NCI-H345 (cell line): ENCODE results near the gene BAIAP2L2.
"Not testable (repeated sequence)": the region's sequence is repeated elsewhere in the genome, so short reads cannot be mapped to it uniquely, and the experiment has no call there.

Experiments used
- DNase-seq: peaks from one replicate; lab custom pipeline; 2025; lab: John Stamatoyannopoulos, UW

Gene BAIAP2L2

DNA sequence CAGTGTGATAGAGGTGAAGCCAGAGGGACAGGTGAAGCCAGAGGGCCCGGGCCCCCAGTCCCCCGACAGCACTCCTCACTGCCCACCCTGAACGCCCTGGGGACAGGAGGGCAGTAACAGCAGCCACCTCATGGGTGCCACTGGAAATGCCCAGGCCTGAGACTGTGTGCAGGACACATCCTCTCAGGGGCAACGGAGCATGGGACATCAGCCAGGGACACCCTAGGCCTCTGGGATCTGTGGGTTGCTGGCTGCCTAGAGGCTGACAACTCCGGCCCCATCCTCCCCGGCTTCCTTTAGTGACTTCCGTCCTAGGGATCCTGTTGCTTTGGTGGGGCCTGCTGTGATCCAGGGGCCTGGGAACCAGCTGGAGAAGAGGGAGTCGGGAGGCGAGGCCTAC lies 17.4 kb upstream of the BAIAP2L2 start:
- no peak for DNase-seq

DNA sequence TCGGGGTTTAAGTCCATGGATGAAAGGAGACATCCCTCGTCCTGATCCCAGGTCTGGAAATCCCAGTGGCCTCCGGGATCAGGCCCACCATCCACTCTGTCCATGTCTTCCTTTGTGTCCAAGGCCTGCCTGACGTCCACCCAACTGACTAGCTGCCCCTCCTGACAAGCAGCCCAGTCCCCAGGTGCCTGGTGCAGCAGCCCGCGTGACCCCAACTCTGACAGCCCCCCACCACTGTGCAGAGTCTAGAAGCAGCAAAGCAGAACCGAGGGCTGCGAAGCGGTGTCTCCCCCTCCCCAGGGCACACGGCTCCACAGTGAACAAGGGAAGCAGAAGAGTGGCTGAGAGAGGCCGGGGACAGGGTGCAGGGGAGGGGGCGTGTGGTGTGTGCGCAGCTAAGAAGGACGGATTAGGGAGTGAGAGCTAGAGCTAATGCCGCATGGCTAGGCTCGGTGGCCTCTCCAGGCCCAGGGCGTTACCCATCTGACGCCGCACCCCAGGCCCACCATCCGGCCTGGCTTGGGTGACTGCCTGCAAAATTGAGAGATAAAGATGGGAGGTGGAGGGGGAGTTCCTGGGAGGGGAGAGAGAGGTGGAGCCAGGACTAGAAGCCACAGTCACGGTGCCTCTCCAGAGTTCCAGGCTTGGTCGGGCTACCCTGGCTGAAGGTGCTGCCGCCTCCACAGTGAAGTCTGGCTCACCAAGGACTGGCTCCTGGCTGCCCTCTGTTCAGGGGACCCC lies 16.6 kb upstream of the BAIAP2L2 start:
- DNase-seq, result no peak

DNA sequence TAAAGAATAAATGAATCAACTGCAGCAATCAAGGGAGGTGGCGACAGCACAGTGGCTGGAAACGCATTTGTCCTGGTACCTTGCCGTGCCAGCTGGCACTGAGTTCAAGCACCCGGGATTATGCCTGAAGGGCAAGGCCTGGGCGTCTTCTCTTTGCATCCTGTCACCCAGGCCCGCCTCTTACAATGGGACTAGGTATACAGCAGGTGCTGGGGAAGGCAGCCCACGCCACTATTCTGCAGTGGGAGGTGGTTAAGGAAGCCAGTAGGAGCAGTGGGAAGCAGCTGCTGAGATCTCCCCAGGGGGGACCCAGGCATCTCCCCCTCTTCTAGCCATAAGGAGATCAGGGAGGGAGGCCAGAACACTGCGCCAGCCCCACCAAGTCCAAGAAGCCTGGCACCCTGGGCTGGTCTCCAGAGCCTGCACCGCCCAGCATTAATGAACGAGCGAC lies 15.3 kb upstream of the BAIAP2L2 start:
- no peak for DNase-seq

DNA sequence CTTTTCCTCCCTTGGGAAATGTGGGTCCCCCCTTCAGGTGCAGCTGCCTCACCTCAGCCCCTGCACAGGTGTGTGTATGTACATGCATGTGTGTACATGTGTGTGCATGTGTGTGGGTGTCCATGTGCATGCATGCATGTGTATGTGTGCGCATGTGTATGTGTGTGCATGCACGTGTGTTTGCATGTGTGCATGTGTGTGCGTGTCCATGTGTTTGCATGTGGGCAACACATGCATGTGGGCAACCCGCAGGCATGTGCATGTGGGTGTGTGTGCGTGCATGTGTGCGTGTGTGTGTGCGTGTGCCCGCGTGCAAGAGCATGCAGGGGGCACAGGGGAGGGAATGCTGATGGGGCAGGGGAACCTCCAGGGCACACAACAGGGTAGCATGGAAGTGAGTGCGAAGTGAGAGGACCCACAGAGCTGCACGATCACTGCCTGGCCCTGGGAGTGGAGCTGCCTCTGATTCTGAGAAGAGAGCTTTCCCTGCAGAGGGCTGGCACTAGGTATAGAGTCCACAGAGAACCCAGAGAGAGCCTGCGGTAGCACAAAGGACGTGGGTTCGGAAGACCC lies 14.6 kb upstream of the BAIAP2L2 start:
- no peak for DNase-seq

DNA sequence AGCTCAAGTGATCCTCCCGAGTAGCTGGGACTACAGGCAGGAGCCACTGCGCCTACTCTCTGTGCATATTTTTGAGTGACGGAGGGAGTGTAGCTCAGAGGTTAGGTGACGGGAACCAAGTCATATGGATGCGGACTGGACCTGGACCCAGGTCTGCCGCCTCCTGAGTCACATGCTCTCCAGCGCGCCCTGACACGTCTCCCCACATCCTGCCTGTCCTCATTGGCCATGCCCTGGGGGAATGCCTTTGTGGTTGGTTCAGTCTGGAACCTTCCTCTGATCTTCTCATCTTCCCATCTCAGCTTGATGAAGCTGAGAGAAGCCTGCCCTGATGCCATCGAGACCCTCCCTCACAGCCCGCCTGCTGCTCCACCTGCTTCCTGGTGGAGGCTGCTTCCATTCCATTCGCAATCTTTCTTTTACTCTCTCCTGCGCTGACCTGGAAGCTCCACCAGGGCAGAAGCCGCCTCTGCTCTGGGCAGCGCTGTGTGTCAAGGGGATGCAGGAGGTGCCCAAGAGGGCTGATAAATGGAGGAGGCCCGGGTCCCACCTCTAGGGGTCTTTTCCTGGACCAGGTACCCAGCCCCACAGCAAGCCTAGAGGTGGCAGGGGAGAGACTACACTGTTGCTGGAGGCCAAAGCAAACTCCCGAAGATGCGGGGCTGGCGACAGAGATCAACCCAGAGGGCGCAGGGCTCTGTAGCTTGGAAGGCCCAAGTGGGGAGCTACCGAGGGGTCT lies 13.9 kb upstream of the BAIAP2L2 start:
- DNase-seq, result no peak

DNA sequence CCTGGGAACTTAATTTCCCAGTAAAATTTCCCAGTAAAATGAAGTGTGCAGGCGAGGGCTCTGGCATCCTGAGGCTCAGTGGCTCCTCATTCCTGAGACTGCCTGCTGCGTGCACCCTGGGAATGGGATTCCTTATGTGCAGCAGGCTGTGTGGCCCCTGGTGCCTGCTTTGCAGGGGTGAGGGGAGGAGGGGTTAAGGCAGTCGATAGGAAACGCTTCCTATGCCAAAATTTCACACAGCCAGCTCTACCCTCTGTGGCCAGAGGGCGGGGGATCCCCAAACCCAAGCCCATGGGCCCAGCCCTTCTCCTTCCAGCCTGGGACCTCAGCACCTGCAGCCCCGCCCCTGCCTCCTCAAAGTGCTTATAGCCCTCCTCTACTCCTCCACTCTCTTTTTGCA lies 12.1 kb upstream of the BAIAP2L2 start:
- DNase-seq, result no peak

DNA sequence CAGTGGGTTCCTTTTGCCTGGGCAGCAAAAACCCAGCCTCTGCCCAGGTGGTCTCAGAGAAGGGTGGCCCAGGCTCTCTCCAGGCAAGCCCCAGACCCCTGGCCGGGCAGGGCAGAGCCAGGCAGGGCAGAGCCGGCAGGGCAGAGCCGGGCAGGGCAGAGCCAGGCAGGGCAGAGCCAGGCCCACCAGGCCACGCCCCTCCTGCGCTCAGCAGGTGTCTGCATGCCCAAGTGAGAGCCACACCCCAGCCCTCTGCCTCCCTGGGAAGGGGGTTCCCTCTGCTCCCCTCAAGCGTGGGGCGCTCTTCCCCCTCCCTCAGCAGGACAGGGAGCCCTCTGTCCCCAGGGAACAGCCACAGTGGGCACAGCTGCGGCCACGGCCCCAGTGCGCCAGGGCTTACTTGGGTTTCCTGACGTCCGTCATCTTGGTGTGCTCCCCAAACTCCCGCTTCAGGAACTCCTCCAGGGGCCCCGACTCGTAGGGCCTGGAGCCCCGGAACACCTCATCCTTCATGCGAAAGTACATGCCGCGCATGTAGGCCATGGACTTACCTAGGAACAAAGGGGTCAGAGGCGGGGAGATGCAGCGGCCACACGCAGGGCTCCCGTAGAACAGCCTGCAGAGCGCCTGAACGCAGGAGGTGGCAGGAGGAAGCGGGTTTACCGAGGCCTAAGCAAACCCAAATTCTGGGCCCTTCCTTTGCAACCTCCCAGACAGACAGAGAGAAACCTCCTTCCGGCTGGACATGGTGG lies 10.1 kb upstream of the BAIAP2L2 start:
- DNase-seq, result no peak

DNA sequence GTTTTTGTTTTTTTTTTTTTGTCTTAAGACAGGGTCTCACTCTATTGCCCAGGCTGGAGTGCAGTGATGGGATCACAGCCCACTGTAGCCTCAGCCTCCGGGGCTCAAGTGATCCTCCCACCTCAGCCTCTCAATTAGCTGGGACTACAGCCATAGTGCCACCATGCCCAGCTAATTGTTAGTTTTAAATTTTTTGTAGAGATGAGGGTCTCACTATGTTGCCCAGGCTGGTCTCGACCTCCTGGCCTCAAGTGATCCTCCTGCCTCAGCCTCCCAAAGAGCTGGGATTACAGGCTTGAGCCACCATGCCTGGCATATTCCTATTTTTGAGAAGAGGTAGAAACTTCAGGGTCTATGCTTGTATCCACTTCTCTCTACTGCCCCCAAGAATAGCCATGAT lies 8.3 kb upstream of the BAIAP2L2 start:
- DNase-seq, result not testable (repeated sequence)

DNA sequence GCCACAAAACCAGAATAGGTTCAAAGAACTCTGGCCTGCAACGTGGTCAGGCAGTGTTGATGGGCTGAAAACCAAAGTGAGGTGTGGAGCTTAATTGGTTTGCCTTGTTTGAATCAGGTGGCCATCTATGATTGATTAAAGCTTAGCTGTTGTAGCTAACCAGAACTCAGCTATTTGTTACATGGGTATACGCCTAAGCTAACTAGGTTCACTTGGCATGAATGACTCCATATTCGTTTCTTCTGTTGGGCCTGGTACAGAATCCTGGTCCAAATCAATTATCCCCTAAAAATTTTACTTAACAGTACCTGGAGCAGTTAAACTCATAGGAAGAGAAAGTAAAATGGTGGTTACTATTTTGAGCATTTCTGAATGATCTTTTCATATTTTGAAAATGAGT lies 7.7 kb upstream of the BAIAP2L2 start:
- no peak for DNase-seq

DNA sequence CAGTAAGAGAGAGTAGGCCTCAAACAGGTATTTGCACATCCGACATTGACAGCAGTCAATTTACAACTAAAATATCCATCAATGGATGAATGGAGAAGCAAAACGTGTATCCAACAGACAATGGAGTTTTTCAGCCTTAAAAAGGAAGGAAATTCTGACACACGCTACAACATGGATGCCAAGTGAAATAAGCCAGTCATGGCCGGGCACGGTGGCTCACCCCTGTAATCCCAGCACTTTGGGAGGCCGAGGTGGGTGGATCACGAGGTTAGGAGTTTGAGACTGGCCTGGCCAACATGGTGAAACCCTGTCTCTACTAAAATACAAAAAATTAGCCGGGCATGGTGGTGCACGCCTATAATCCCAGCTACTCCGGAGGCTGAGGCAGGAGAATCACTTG lies 7.1 kb upstream of the BAIAP2L2 start:
- DNase-seq, result not testable (repeated sequence)

DNA sequence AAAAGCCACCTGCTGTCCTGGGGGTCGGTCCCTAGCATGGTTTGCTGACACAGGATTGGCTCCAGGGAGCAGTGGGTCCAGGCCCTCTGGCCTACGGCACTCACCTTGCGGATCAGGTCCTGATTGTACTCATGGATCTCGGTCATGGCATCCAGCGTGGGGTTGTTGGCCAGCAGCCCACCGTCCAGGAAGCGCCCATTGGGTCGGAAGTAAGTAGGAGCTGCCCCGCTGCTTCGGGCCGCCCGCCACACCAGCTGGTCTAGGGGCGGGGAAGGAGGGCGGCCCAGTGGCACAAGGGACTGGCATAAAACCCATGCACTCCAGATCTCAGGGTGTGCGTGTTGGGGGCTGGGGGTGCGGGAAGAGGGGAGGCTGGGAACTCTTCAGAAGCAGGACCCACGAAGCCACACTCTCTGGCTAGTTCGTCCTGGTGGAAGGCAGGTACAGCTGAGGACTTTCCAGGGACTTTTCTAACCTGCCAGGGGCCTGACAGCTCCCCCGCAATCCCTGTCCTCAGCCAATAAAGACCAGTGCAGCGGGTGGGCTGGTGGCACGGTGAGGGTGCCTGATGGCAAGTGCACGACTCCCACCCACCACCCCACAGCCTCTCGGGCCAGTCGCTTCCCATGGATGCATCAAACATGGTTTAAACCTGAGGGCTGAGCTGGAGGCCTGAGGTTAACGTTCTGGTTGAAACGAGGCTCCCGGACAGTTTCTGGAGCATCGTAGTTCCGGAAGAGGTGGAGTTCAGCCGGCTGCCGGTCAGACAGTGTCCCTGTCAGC lies 5.1 kb upstream of the BAIAP2L2 start:
- no peak for DNase-seq

DNA sequence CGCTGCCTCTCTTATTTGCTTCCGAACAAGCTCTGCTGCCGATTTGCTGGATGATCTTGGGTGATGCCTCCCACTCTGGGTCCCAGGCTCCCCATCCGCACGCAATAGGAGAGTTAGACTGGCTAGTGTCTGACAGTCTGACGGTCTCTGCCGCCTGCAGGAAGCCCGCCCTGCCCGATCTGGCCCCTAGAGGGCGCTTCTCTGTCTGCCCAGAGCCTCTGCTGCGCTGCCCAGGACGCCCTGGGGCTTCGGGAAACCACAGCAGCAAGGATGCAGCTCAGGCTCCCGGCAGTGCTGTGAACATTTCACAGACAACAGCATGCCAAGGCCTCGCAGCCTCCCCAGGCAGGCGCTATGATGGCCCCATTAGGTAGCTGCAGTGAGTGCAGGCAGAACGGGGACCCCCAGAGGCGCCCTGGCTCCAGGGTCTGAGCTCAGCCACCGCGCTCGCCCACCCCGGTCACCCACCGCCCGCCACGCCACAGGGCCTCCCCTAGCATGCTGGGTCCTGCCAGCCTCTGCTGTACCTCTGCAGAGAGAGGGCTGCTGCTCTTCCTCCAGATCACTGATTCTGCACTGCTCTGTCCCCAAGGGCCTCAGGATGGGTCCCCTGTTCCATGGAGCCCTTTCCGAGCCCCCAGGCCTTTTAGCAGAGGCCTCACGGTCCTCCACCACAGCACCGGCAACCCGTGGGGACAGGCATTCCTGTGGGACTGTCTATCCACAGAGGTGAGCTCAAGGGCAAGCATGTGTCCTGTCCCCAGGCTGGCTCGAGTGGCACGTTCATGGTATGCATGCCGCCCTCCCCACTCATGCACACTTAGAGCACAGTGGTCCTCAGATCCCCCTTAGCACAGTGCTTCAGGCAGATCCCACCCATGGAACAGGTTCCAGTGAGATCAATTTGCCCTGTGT lies 4.3 kb upstream of the BAIAP2L2 start:
- DNase-seq, result peak; percentile 47

DNA sequence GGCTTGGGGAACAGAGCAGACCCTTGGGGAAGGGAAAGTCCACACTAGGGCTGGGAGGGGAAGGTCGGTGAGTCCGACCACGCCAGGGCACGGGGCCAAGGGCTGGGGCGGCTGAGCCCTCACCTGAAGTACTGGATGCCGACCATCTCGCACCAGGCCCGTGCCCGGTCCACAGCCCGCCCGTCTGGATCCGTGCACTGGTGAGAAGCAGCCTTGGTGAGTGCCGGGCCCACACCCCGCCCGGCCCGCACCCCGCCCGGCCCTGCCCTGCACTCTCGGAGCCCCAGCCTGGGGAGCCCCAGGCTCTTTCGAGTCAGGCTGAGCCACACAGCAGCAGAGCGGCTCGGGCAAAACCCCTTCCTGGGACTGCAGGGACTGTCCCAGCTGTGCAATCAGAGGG lies 1.9 kb upstream of the BAIAP2L2 start:
- DNase-seq, result no peak

DNA sequence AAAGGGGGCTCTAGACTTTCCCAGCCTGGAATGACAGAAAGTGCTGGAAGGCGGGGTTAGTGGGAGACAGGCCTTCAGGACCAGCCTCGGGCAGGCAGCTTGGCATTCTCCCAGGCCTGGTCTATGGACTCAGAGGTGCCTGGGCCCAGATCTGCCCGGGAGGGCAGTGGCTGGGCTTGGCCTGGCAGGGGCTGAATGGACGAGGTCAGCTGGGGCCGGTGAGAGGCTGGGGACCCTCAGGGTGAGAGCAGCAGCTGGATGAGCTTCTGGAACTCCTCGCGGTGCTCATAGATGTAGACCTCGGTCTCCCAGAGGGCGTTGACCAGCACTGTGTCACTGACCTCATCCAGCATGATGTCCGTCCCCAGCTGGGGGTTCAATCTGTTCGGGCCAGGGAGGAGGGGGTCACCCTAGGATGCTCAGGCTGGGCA lies 1.5 kb upstream of the BAIAP2L2 start:
- no peak for DNase-seq

DNA sequence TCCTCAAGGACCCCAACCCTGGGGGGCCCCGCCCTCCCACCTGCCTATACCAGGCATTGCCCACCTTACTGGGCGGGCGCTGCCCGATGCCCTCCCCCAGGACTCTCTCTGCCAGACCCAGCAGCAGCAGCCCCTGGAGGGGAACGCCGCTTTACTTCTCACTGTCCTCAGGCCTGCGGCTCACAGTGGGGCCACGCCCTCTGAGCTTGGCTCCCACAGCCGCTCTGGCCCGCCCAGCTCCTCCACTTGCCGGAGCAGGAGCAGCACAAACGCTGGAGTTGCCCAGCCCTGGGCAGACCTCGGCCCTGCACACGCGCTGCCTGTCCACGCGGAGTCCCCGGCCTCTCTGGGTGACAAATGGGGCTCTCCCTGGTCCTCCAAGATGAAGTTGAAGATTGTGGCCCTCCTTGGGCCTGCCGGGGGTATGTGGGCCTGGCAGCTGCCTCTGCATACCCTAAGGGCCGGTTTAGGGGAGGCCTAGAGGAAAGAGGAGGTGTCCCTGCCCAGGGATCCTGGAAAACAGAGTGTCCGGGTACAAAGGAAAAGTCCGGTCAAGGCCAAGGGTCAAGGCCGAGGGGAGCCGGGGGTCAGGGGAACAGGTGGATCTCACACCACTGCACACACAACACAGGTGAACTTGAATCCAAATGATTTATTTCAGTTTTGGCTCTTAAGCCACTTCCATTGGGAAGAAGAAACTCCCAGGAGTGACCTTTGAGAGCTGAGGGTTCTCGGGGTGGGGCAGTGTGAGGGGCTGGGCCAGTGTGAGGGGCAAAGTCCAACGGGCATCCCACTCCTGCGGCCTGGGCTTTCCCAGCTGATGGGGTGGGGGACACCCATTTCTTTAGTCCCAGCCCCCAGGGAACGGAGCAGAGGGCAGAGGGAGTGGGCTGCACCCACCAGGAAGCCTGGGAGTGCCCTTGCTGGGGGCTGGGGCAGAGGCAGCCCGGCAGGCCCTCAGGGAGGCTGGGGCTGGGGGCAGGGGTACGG lies 674 bp upstream of the BAIAP2L2 start:
- no peak for DNase-seq

DNA sequence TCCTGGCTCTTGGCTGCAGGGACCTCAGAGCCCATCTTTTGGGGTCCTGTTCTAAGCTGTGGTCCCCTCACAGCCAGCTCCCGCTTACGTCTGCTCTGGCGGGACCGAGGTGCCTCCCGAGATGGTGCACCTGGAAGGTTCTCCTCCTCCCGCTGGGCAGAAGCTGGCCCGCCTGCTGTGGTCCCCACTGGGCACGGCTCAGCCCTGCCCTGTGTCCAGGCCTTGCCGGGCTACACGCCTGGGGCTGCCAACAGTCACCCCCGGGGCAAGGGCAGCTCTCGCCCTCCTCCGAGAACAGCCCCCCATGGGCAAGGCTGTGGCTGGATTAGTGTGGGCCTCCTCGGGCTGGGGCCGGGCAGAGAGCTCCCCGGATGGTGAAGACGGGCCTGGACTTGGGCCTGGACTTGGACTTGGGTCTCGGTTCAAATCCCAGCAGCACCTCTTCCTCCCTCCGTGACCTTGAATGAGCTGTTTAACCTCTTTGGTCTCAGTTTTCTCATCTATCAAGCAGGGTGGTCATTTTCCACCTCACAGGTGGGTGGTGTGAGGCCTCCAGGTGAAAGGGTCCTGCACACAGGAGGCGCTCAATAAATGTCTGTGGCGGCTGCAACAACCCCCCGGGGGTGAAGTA lies 998 bp downstream of the BAIAP2L2 start:
- no peak for DNase-seq

DNA sequence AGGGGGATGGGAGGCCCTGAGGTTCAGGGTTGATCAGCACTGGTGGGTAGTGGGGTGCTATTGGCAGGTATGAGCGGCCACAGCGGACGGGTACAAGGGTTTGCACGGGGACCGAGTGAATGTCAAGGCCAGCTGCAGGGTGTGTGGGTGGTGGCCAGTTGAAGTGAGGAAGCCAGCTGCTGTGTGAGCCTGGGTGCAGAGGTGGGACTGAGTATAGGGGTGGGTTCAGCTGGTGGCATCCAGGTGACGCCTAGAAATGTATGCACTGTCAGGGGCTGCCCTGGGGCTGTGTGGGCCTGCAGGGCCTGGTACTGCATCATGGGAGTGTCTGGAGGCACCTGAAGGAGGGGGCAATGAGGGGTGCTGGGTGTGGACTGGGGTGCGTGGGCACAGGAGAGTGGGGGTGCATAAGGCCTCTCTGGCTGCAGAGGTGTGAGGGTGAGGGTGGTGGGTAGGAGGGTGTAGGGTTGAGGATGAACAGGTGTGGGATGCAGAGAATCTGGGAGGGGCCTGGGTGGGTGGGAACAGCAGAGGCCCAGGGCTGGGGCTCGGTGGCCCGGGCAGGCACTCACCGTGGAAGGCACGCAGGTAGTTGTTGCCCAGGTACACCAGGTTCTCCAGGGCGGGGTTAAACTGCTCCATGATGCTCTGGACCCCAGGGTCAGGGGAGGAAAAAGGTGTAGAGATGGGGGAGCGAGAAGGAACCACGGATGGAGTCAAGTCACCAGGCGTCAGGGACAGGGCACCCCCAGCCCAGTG lies 1.7 kb downstream of the BAIAP2L2 start:
- no peak for DNase-seq
